Measurements from ENCODE around the gene TFAP2E.

The TFAP2E gene

DNA sequence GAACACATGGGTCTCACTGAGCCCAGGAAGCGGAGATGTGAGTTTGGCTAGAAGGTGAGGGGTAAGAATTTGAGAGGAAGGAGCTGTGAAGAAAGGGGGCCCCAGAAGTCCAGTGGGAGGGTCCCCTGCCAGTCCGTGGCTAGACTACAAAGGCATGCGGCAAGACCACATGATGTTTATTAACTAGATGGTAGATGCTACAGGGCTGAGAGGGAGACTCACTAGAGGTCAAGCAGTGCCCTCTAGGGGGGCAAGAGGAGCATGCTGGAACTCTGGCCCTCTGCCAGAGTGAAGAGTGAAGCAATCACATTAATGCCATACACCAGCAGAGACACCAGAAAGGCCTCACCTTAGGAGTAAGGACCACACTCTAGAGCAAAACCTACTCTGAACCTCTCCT is 28.1 kb upstream of the TFAP2E start:
- TF ChIP-seq, protein P1, sequence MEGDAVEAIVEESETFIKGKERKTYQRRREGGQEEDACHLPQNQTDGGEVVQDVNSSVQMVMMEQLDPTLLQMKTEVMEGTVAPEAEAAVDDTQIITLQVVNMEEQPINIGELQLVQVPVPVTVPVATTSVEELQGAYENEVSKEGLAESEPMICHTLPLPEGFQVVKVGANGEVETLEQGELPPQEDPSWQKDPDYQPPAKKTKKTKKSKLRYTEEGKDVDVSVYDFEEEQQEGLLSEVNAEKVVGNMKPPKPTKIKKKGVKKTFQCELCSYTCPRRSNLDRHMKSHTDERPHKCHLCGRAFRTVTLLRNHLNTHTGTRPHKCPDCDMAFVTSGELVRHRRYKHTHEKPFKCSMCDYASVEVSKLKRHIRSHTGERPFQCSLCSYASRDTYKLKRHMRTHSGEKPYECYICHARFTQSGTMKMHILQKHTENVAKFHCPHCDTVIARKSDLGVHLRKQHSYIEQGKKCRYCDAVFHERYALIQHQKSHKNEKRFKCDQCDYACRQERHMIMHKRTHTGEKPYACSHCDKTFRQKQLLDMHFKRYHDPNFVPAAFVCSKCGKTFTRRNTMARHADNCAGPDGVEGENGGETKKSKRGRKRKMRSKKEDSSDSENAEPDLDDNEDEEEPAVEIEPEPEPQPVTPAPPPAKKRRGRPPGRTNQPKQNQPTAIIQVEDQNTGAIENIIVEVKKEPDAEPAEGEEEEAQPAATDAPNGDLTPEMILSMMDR (IDR thresholded peaks at IDR 0.05; ENCODE audit: control insufficient read depth, extremely low read depth, insufficient read depth) = peak; percentile 34
- no peak overlapping the region for H3K4me3 ChIP-seq (ENCODE audit: low read depth, low read length)
- DNase-seq (ENCODE audit: low read depth) = no peak

DNA sequence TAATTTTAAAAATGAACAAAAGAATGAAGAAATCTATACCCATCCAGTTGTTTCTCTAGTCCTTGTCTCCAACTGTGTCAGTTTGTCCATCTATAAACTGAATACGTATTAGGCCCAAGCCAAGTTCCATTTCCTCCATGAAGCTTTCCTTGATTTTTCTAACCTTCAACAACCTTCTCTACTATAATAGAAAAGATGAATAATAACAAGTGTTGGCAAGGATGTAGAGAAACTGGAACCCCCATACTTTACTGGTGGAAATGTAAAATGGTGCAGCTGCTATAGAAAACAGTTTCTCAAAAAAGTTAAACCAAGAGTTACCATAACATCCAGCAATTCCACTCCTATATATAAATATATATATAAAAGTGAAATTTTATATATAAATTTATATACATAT is 26.5 kb upstream of the TFAP2E start:
- H3K4me3 ChIP-seq (ENCODE audit: low read depth, low read length) = no peak overlapping the region
- no peak for DNase-seq (ENCODE audit: low read depth)
- TF ChIP-seq, protein P1 (IDR thresholded peaks at IDR 0.05; ENCODE audit: control insufficient read depth, extremely low read depth, insufficient read depth) = no peak

DNA sequence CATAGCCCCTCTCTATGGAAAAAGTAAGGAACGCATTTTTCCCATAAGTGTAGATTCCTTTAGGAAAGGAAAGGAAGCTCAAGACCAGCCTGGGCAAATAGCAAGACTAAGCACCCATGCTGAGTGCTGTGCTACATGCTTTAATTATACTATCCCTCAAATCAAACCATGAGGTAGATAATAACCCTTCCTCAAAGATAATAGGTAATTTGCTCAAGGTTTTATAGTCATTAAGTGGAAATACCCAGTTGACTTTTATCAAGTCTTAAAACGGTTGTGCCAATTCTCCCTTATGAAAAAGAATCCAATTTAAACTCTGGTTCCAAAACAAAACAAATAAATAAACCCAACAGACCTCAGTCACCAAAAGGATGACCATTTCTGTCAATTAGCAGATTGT is 19.3 kb upstream of the TFAP2E start:
- peak overlapping the region; percentile 24 for H3K4me3 ChIP-seq (ENCODE audit: low read depth, low read length)
- TF ChIP-seq, protein P1 (IDR thresholded peaks at IDR 0.05; ENCODE audit: control insufficient read depth, extremely low read depth, insufficient read depth) = no peak
- peak; percentile 68 for DNase-seq (ENCODE audit: low read depth)

DNA sequence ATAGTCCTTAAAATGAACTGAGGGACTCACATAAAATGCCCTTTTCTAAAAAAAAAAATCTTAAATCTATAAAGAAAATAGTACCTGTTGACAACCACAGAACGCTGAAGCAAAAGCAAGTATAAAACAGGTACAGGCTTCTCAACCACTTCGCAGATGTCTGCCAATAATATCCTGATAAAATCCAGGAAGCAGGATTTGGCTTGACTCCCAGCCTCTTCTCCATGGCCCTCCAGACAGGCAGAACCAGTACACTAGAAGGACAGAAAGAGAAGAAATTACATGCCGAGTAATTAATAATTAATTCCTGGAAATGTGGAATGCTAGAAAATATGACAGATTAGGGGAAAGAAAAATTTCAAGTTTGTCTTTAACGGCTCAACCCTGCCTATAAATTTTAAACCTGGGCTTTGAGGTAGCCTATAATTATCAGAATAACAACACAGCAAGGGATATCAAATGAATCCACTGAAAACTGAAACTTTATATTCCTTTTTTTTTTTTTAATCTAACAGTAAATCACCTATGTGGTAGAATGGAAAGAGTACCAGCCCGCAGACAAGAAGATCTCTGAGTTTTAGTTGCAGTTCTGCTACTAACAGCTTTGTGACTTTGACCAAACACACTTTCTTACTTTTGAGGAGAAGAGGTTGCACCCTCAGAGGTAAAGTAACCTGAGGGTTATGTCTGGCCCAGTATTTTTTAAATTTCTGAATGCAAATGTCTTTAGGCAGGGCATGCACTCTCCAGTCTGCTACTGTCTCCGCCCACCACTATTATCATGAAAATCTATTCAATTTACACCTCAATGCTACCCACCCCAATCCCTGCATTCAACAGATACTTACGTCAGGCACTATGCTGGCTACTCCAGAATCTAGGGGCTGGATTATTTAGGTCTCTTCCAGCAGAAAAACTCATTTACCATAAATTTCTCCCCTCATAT is 18.6 kb upstream of the TFAP2E start:
- DNase-seq (ENCODE audit: low read depth) = peak; percentile 95
- H3K4me3 ChIP-seq (ENCODE audit: low read depth, low read length) = peak overlapping the region; percentile 92
- TF ChIP-seq, protein P1 (IDR thresholded peaks at IDR 0.05; ENCODE audit: control insufficient read depth, extremely low read depth, insufficient read depth) = no peak

DNA sequence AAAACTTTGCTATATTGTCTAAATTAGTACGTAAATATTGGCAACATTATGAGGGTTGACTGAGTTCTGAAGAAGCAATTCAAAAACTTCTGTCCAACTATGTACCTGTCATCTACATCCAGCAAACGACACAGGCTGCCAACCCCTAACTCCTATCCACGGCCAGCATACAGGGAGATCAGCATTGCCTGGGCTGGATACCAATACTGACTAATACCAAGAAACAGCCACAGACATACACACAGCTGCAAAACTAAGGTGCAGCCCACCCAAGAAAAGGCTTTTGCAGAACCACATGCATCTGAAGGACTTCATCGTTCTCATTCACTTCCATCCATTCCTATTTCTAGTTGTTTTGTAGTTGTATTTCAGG is 17.9 kb upstream of the TFAP2E start:
- TF ChIP-seq, protein P1 (IDR thresholded peaks at IDR 0.05; ENCODE audit: control insufficient read depth, extremely low read depth, insufficient read depth) = no peak
- no peak for DNase-seq (ENCODE audit: low read depth)
- H3K4me3 ChIP-seq (ENCODE audit: low read depth, low read length) = peak overlapping the region; percentile 92

DNA sequence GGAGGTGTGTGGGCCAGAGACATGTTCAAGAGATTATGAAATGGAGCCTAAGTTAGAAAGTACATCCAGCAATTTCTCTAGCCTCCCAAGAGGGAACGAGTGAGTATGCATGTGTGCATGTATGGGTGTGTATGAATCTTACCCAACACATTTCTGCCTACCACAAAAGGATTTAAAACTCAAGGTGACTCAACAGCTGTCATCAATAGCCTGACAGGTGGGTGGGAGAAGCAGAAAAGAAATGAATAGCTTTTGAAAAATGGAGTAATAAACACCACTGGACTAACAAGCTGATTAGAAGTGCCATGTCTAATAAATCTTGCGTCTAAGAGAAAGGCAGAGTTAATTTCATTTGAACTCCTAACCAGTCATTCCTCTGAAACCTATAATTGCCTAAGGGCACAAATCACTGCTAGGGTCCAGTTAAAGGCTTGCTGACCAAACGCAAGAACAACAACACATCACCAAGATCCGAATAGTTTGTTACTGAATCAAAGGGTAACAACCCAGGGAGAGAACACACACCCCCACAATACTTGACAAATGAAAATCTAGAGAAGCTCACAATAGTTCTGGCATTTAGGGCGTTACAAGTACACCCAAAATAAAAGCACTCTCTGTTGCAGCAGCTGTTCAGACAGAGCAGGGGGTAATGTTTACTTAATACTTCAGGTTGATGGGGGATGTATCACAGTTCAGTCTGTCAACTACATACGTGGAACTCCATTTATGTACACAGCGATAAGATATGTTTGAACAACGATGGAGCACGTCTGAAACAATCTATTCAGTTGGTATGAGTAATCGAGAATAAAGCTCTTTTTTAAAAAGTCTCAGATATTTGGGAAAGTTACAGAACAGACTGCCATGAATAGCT is 17.3 kb upstream of the TFAP2E start:
- DNase-seq (ENCODE audit: low read depth) = no peak
- peak overlapping the region; percentile 92 for H3K4me3 ChIP-seq (ENCODE audit: low read depth, low read length)

More for the DNA sequence above, 17.3 kb upstream of the TFAP2E start:
- TF ChIP-seq, protein P1 (IDR thresholded peaks at IDR 0.05; ENCODE audit: control insufficient read depth, extremely low read depth, insufficient read depth) = no peak
